ENCODE results near the gene KCNA10.

GRCh38 chr1:110566836-110567235 is 47.9 kb upstream of the KCNA10 start:
- TF ChIP-seq CTCF (IDR thresholded peaks at IDR 0.05) (no peak), POLR2A (IDR thresholded peaks at IDR 0.05) (no peak)
